Activated naive CD8-positive, alpha-beta T cell treated with anti-CD3 and anti-CD28 coated beads for 36 hours (primary cell): ENCODE data around the gene TLE3. TPM values are rescaled to one million over a fixed set of nuclear protein-coding genes. Genes with fewer than 3 reads are reported as not detected.

Experiments used
- DNase-seq: peaks from one replicate; pipeline ENCODE4 v3.0.0; 2021
- H3K27ac Mint-ChIP-seq: one replicate; pipeline ENCODE4 v1.8.0; 2022; ENCODE audit warnings: mild to moderate bottlenecking, moderate library complexity, mixed read lengths
- H3K27me3 Mint-ChIP-seq: one replicate; pipeline ENCODE4 v1.8.0; 2022; ENCODE audit warnings: mild to moderate bottlenecking, mixed read lengths
- H3K36me3 Mint-ChIP-seq: one replicate; pipeline ENCODE4 v1.8.0; 2021; ENCODE audit warnings: mild to moderate bottlenecking, mixed read lengths
- H3K4me1 Mint-ChIP-seq: one replicate; pipeline ENCODE4 v1.8.0; 2021; ENCODE audit warnings: mixed read lengths
- H3K4me3 Mint-ChIP-seq: one replicate; pipeline ENCODE4 v1.8.0; 2022; ENCODE audit warnings: mild to moderate bottlenecking, moderate library complexity, mixed read lengths
- H3K9me3 Mint-ChIP-seq: one replicate; pipeline ENCODE4 v1.8.0; 2022; ENCODE audit warnings: mixed read lengths
- total RNA-seq, 2 experiments: library from RNA; stranded (reverse); gene quantifications; one replicate each; pipeline ENCODE4 v1.2.3, GENCODE V29; 2021

Gene TLE3
- total RNA-seq, 2 experiments from 2014 or later, result 70.8 to 71.6 TPM

DNA sequence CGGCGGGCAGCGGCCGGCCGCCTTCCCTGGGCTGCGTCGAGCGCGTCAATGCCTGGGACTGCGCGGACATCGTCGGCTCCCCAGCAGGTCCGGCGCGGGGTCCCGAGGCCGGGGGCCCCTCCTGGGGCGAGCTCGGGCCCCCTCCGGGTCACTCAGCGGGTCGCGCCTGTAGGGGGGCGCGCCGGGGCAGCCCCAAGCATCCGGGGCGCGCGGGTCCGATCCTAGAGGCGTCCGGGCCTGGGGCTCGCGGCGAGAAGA, 725 bp downstream of the TLE3 start:
- no peak overlapping the region for H3K27ac Mint-ChIP-seq
- peaks cover 30% of the 10 kb centered on the region for H3K36me3 Mint-ChIP-seq
- peak overlapping the region; percentile 96 for H3K4me3 Mint-ChIP-seq
- no peaks in the 10 kb centered on the region for H3K9me3 Mint-ChIP-seq
- peaks cover 46% of the 10 kb centered on the region for H3K4me1 Mint-ChIP-seq
- peaks cover 13% of the 10 kb centered on the region for H3K27me3 Mint-ChIP-seq
- DNase-seq, result no peak

DNA sequence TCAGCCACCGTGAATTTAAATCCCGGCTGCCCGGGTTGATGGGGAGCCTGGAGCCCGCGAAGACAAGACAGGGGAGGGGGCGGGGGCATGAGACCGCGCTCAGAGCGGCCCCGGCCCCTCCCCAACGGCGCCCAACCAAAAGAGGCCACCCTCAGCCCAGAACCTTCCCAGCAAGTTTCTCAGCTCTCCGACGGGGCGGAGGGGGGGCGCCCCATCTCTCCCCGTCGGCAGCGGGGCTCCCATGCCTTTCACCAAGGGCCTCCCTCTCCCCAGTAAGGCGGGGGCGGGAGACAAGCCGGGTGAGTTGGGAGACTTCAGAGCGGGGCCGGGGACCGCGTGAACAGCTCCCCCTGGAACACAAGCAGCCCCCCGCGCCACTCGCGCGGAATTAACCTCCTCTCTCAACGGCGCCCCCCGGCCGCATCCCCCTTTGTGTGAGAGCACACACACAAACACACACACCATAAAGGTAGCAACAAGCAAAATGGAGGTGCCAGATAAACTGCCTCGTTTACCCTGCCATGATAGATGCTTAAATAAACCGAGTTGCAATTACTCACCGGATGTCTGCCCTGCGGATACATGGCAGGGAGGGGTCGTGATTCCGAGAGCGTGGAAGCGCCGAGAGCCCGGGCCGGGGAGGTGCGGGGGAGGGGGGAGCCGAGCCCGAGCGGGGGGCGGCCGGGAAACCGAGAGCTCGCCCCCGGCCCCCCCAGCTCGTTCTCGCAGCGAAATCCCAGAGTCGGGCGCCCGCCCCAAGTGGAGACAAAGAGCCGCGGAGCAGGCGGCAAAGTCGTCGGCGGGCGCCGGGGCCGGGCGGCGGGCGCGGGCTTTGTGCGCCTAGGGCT, 1.3 kb downstream of the TLE3 start:
- H3K27me3 Mint-ChIP-seq, result peaks cover 7% of the 10 kb centered on the region
- peak overlapping the region; percentile 97 for H3K27ac Mint-ChIP-seq
- H3K4me3 Mint-ChIP-seq, result peak overlapping the region; percentile 99
- H3K4me1 Mint-ChIP-seq, result peaks cover 51% of the 10 kb centered on the region
- no peaks in the 10 kb centered on the region for H3K9me3 Mint-ChIP-seq
- H3K36me3 Mint-ChIP-seq, result peaks cover 35% of the 10 kb centered on the region
- DNase-seq, result peak; percentile 73

DNA sequence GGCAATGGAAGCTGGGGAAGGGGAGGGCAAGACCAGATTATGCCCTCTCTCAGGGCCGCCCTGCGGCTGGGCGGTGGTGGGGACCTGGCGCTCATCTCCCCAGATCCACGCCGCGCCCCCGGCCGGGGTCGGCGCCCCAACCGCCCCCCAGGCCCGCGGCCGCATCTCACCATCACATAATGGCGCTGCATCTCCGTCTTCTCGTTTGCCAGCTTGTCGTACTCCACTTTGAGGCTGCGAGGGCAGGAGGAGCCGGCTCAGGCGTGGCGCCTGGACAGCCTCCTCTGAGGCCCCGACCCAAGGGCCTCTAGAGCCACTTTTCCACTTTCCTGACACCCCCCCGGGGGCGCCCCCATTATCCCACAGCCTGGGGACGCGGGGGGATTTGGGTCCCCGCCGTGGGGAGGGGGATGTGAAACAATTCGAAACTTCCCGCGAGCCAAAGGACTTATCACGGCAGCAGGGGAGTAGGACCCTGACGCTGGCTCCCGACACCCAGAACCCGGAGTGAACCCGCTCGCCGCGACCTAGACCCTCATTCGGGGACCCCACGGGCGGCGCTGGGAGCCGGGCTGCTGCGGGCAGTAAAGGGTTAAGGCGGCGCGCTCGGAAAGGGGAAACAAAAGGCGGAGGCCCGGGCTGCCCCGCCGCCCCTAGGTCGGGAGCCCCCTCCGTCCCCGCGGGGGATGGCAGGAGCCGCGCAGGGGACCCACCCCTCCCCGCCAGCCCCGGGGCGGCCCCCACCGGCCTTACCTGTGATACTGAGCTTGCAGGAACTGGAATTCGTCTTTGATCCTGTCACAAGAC, 2.1 kb downstream of the TLE3 start:
- Mint-ChIP-seq H3K27ac (peak overlapping the region; percentile 97), H3K36me3 (peaks cover 43% of the 10 kb centered on the region), H3K9me3 (no peaks in the 10 kb centered on the region), H3K27me3 (peaks cover 2% of the 10 kb centered on the region), H3K4me1 (peaks cover 55% of the 10 kb centered on the region), H3K4me3 (peak overlapping the region; percentile 99)
- peak; percentile 69 for DNase-seq

DNA sequence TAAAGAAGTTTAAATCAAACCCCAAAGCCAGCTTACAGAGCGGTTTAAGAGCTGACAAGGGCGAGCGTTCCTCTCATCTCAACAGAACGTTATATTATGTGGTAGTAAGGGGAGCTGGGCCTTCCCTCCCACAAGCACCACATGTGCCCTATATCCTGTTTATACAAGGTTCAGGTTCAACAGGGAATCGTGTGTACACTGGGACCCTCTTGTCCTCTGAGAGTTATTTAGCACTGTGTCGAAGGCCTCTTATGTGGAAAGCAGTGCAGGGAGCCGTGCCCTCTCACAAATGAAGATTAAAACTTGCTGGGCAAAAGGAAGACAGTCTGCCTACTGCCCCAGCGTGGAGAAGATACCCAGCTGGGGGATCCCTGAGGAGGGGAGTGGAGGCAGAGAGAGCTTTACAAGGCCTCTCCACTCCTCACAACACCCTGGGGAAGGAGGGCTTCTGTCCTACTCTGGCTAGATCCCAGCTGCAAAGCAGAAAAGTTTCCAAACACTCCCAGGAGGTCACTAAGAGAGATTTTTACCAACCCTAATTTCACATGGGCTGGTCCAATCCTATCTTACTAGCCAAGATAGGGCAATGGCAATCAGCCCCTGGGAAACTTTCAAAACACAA, 2.9 kb downstream of the TLE3 start:
- Mint-ChIP-seq H3K9me3 (no peaks in the 10 kb centered on the region), H3K36me3 (peaks cover 47% of the 10 kb centered on the region), H3K4me3 (peak overlapping the region; percentile 99), H3K27me3 (no peaks in the 10 kb centered on the region), H3K4me1 (peaks cover 56% of the 10 kb centered on the region), H3K27ac (peak overlapping the region; percentile 66)
- DNase-seq, result no peak

DNA sequence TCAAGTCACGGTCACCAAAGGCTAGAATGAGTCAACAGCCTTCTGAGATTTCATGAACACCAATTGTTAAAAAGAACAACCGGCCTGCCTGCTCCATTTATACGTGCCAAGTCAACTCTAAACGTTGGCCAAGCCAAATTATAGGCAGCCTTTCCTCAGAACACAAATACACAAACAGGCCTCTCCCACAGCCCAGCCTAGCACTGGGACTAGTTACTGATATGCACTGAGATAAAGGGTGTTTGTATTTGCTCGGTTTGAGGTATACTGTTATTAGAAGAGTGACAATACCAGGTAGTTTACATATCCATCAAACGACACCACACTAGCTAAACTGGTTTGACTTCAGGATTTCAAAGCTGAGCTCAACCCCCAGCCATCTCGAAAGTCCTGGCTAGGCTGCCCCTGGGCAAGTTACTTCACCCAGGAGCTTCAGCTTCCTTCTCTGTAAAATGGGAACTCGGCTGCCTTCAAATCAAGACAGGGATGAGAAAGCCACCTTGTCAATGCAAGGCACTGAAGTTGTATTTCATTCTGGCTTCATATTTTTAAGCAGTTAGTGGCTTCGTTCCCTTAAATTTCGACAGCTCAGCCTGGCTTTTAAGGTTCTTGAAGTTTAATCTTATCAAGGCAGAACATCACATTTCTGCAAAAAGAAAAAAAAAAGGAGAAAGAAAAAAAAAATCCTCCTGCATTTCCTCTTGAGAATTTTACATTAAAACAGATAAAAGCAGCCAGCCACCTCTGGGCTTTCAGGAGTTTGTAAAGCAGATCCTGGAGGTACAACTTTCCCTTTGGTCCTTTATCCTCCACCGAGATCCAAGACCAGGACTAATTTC, 4.0 kb downstream of the TLE3 start:
- Mint-ChIP-seq H3K27me3 (no peaks in the 10 kb centered on the region), H3K4me3 (peak overlapping the region; percentile 42), H3K36me3 (peaks cover 50% of the 10 kb centered on the region), H3K4me1 (peaks cover 63% of the 10 kb centered on the region), H3K9me3 (no peaks in the 10 kb centered on the region), H3K27ac (no peak overlapping the region)
- no peak for DNase-seq

DNA sequence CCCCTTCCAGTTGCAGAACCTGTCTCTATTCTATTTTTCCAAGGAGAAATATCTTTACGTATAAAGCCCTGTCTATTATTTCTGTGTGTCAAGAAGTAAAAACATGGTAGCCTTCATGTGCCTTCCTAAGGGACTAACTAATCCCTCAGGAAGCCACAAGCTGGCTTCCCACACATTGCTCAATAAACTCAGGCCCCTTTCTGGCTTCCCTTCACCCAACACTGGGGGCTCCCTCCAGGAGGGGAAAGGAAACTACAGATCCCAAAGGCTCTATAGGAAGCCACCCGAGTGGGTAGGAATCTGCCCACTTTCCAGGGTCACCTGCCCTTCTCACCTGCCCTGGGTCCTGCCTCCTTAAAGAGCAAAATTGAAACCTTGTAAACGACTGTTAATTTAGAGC, 4.6 kb downstream of the TLE3 start:
- Mint-ChIP-seq H3K27me3 (no peaks in the 10 kb centered on the region), H3K4me1 (peaks cover 65% of the 10 kb centered on the region), H3K4me3 (peak overlapping the region; percentile 4), H3K27ac (no peak overlapping the region), H3K36me3 (peaks cover 50% of the 10 kb centered on the region), H3K9me3 (no peaks in the 10 kb centered on the region)
- no peak for DNase-seq

DNA sequence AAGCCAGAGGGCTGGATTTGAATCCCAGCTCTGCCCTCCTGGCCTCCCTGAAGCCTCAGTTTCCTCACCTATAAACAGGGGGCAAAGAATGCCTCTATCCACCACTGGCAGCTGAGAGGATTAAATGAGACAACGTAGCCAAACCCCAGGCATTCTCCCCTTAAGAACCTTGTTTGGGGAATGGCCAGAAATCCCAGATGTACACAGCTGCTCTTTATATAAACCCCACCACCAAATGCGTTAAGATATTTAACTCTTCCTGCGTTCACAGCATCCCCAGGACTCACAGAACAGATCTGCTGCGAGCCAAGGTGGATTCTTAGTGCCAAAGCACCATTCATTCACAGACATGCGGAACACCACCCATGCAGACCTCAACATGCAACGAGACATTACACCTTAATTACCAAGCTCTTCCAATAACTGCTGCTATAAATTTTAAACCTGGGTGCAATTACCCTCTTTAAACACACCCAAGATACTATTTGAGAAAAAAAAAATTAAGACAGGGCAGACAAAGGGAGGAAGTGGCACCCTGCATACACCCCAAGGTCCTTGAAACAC, 5.2 kb downstream of the TLE3 start:
- Mint-ChIP-seq H3K4me1 (peaks cover 68% of the 10 kb centered on the region), H3K27me3 (no peaks in the 10 kb centered on the region), H3K36me3 (peaks cover 50% of the 10 kb centered on the region), H3K27ac (no peak overlapping the region), H3K9me3 (no peaks in the 10 kb centered on the region), H3K4me3 (no peak overlapping the region)
- no peak for DNase-seq

DNA sequence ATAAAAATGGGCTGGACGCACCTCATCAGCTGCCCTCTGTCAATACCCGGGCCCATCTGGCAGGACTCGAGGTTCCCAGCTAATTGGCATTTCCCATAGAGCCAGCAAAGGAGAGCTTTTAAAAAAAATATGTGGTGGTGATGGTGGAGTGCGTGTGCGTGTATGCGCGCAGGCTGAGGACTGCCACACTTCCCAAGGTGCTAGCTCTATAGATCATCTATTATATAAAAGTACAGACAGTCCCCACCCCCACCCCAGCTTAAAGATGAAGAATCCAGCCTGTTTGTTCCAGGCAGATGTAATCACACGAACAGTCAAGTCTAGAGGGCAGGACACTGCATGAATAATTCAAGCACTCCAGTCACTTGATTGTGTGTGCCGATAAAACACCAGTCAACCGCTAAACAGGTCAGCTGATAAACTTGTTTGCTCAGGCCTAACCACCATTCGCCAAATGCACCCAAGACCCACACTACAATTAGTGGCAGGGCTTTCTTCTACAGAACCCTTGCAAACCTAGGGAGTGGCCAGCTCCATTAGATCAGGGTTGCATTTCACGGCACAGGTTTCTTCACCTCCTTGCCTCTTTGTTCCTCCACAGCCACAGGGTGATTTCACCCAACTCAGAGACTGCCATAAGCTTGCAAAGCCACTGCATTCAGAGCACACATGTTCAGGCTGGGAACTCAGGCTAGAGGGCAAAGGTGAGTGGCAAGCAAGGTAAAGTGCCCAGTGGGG, 5.8 kb downstream of the TLE3 start:
- Mint-ChIP-seq H3K36me3 (peaks cover 51% of the 10 kb centered on the region), H3K9me3 (no peaks in the 10 kb centered on the region), H3K4me1 (peaks cover 74% of the 10 kb centered on the region), H3K27me3 (no peaks in the 10 kb centered on the region), H3K27ac (no peak overlapping the region), H3K4me3 (no peak overlapping the region)
- no peak for DNase-seq

DNA sequence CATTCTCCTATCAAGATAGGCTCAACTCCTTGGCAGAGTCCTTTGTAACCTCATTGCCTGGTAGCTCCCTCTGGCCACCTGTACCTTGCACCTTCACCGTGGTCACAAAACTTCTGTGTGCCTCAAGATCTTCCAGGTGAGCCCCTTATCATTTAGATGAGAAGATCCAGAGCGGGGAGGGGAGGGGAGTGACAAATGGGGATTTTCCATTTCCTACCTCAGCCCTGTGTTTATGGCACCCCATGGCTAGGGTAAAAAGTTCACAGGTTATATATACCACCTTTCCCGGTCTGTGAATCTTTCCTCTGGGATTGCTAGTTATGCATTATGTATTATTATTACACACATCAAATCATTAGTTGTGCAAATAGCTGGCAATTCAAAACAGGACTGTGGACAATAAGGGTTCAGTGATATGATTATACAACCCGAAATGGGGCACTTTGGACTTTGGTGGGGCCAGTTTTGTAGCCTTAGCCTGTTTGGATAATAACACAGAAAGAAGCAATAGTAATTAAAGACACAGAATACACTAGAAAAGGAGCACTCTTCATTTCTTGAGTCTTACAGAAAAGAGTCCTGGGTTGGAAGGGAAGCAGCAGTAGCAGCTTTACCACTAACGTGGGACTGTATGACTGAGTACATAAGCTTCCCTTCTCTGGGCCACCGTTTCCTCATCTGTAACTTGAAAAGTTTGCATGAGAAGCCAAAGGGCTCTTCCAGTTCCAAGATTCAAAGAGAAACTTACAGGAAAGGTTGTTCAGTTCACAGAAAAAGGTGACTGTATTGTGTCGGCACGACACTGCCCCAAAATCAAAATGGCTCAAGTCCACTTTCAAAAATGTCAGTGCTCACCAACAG, 7.1 kb downstream of the TLE3 start:
- peaks cover 60% of the 10 kb centered on the region for H3K36me3 Mint-ChIP-seq
- H3K4me3 Mint-ChIP-seq, result no peak overlapping the region

DNA sequence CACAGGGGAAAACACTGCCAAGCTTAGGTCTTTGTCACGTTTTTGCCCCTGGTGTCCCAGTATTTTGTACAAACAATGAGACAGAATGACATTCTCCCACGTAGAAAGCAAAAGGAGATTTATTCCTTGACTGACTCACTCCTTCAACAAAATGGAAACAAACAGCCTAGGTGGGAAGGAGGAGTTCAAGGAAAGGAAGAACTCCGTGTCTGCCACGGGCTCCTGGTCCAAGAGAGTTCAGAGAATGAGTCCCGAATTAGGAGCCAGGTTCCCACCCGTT, 8.1 kb downstream of the TLE3 start:
- Mint-ChIP-seq H3K36me3 (peaks cover 62% of the 10 kb centered on the region), H3K4me3 (no peak overlapping the region), H3K27me3 (no peaks in the 10 kb centered on the region), H3K27ac (no peak overlapping the region), H3K4me1 (peaks cover 86% of the 10 kb centered on the region), H3K9me3 (no peaks in the 10 kb centered on the region)
- no peak for DNase-seq

More for the DNA sequence above, 7.1 kb downstream of the TLE3 start:
- Mint-ChIP-seq H3K27ac (no peak overlapping the region), H3K27me3 (no peaks in the 10 kb centered on the region), H3K9me3 (no peaks in the 10 kb centered on the region), H3K4me1 (peaks cover 85% of the 10 kb centered on the region)
- DNase-seq, result no peak

DNA sequence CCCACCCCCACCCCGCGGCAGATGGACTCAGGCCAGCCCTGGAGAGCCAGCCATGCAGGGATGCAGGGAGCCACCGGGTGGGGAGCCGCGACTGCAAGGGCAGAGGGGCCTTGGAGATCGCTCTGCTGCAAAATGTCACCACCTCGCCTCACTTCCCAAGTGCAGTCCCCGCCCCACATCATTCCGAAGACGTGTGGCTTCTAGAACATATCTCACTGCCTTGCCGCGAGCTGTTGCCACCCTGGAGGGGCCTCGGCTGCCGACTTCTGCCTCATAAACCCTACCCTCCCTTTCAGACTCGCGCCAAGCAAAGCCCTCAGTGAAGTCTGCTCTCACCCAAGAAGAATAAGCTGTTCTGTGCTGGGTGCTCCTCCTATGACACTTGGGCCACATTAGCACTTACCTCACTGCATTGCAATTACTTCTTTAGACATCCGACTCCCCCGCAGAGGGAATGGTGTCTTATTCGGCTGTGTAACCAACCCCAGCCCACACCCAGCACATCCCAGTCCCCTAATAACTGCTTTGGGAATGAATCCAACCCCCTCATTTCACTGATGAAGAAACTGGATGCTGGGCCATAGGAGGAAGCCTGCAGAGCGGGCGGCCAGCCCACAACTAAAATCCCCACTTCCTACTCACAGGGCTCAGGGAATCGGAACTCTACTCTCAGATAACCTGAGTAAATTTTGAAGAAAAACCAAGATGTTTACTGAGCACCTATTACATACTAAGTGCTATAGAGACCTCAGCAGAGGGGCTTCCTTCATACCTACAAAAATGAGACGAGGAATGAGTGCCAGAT, 8.6 kb downstream of the TLE3 start:
- Mint-ChIP-seq H3K27ac (no peak overlapping the region), H3K27me3 (no peaks in the 10 kb centered on the region), H3K4me3 (no peak overlapping the region), H3K4me1 (peaks cover 88% of the 10 kb centered on the region), H3K9me3 (no peaks in the 10 kb centered on the region), H3K36me3 (peaks cover 63% of the 10 kb centered on the region)
- no peak for DNase-seq

DNA sequence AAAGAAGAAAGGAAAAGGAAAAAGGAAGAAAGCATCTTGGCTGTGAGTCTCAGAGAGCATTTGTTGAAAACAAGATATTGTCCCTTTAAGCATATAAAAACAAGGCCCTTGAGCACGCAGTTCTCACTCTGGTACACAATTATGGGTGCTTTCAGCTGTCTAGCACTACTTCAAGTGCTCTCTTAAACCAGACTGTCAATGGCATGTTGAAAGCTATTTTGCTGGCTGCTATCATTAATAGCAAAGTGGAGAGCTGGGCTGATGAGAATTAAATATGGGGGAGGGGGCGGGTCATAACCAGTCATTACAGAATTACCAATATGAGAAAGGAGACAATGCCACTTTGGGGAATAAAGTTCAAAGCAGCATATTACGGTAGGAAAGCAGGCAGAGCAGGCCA, 9.3 kb downstream of the TLE3 start:
- H3K27ac Mint-ChIP-seq, result no peak overlapping the region
- DNase-seq, result no peak
- H3K27me3 Mint-ChIP-seq, result no peaks in the 10 kb centered on the region
- peaks cover 88% of the 10 kb centered on the region for H3K4me1 Mint-ChIP-seq
- H3K9me3 Mint-ChIP-seq, result no peaks in the 10 kb centered on the region
- peaks cover 66% of the 10 kb centered on the region for H3K36me3 Mint-ChIP-seq
- no peak overlapping the region for H3K4me3 Mint-ChIP-seq
